Transverse colon (tissue), 3 donors: ENCODE results near the gene SHQ1.

Source experiments
- EP300 ChIP-seq: sonication (generic); formaldehyde crosslinking; IDR thresholded peaks from one replicate; pipeline ENCODE4 v1.6.1; 2017; ENCODE audit warnings: antibody characterized with exemption, low read depth
- POLR2A ChIP-seq: fragments of 450-650 bp; IDR thresholded peaks from one replicate; pipeline ENCODE4 v1.6.1; 2016; ENCODE audit warnings: antibody characterized with exemption, mild to moderate bottlenecking, moderate library complexity
- TF ChIP-seq, protein P1 (sequence below), 5 experiments: fragments of 200-600 bp in 3 of 5; fragments of 450-650 bp in 2 of 5; sonication (generic) in 3 of 5; IDR thresholded peaks; 1 replicate in 2 of 5; 2 replicates in 3 of 5; pipeline ENCODE4 v1.5.1; 2016 to 2017; ENCODE audit warnings: antibody characterized with exemption in 5 of 5, inconsistent platforms in 3 of 5, mild to moderate bottlenecking in 2 of 5, moderate library complexity in 1 of 5

DNA sequence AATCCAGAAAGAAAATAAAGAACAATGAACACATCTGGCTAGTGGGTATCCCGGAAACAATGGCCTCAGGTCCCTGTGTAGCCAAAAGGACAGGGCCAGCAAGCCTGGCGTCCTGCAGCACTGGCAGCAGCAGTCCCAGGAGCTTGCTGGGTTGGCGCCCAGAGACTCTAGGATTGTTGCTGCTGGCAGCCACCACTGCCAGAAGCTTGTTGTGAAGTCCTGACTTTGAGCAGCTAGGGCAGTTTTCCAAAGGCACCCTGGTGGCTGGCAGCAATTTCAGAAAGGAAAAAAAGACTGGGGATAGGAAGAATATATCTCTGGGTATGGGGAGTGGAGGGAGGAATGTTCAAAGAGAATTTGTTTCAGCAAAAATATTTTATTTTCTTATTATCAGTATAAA lies 11.3 kb downstream of the SHQ1 start:
- TF ChIP-seq, protein P1, sequence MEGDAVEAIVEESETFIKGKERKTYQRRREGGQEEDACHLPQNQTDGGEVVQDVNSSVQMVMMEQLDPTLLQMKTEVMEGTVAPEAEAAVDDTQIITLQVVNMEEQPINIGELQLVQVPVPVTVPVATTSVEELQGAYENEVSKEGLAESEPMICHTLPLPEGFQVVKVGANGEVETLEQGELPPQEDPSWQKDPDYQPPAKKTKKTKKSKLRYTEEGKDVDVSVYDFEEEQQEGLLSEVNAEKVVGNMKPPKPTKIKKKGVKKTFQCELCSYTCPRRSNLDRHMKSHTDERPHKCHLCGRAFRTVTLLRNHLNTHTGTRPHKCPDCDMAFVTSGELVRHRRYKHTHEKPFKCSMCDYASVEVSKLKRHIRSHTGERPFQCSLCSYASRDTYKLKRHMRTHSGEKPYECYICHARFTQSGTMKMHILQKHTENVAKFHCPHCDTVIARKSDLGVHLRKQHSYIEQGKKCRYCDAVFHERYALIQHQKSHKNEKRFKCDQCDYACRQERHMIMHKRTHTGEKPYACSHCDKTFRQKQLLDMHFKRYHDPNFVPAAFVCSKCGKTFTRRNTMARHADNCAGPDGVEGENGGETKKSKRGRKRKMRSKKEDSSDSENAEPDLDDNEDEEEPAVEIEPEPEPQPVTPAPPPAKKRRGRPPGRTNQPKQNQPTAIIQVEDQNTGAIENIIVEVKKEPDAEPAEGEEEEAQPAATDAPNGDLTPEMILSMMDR (IDR thresholded peaks at IDR 0.05): no peak
- TF ChIP-seq POLR2A (no peak), EP300 (no peak)
